ENCODE results near the gene CCDC3.
A peak's percentile ranks its signal among the peaks of the same experiment; 100 is the strongest.
"Not testable (repeated sequence)": the region's sequence is repeated elsewhere in the genome, so short reads cannot be mapped to it uniquely, and the experiment has no call there.

Gene CCDC3

GRCh38 chr10:13003759-13004158 lies 2.2 kb upstream of the CCDC3 start:
- DNase-seq = peak; percentile 59
- in situ Hi-C loops (cut with MboI; ENCODE audit: low pct_unique_long_range_greater_than_20kb, low sequenced_read_pairs) = no loop called here

- no peak for DNase-seq
- in situ Hi-C loops (cut with MboI; ENCODE audit: low pct_unique_long_range_greater_than_20kb, low sequenced_read_pairs) = no loop called here
These were observed 1.5 kb upstream of the CCDC3 start for GRCh38 chr10:13003004-13003403.

- DNase-seq = no peak
- in situ Hi-C loops (cut with MboI; ENCODE audit: low pct_unique_long_range_greater_than_20kb, low sequenced_read_pairs) = no loop called here
These were observed 337 bp upstream of the CCDC3 start for GRCh38 chr10:13001887-13002212.

GRCh38 chr10:13000431-13000830 lies 1.1 kb downstream of the CCDC3 start:
- in situ Hi-C loops (cut with MboI; ENCODE audit: low pct_unique_long_range_greater_than_20kb, low sequenced_read_pairs) = no loop called here
- no peak for DNase-seq

- in situ Hi-C loops (cut with MboI; ENCODE audit: low pct_unique_long_range_greater_than_20kb, low sequenced_read_pairs) = no loop called here
- DNase-seq = no peak
These were observed 1.7 kb downstream of the CCDC3 start for GRCh38 chr10:12999849-13000248.

GRCh38 chr10:12995425-12995861 lies 6.1 kb downstream of the CCDC3 start:
- no peak for DNase-seq
- in situ Hi-C loops (cut with MboI; ENCODE audit: low pct_unique_long_range_greater_than_20kb, low sequenced_read_pairs) = no loop called here

- DNase-seq = no peak
- in situ Hi-C loops (cut with MboI; ENCODE audit: low pct_unique_long_range_greater_than_20kb, low sequenced_read_pairs) = no loop called here
These were observed 7.9 kb downstream of the CCDC3 start for GRCh38 chr10:12993595-12993994.

- no peak for DNase-seq
- in situ Hi-C loops (cut with MboI; ENCODE audit: low pct_unique_long_range_greater_than_20kb, low sequenced_read_pairs) = no loop called here
These were observed 16.2 kb downstream of the CCDC3 start for GRCh38 chr10:12985347-12985746.

- no peak for DNase-seq
- in situ Hi-C loops (cut with MboI; ENCODE audit: low pct_unique_long_range_greater_than_20kb, low sequenced_read_pairs) = no loop called here
These were observed 17.3 kb downstream of the CCDC3 start for GRCh38 chr10:12984165-12984747.

- DNase-seq; in situ Hi-C loops (cut with MboI; ENCODE audit: low pct_unique_long_range_greater_than_20kb, low sequenced_read_pairs): not testable (repeated sequence)
These were observed 17.9 kb downstream of the CCDC3 start for GRCh38 chr10:12983568-12983967.

- DNase-seq = no peak
- in situ Hi-C loops (cut with MboI; ENCODE audit: low pct_unique_long_range_greater_than_20kb, low sequenced_read_pairs) = no loop called here
These were observed 19.9 kb downstream of the CCDC3 start for GRCh38 chr10:12981570-12981969.

- no peak for DNase-seq
- in situ Hi-C loops (cut with MboI; ENCODE audit: low pct_unique_long_range_greater_than_20kb, low sequenced_read_pairs) = no loop called here
These were observed 20.7 kb downstream of the CCDC3 start for GRCh38 chr10:12980713-12981306.

GRCh38 chr10:12980102-12980661 lies 21.3 kb downstream of the CCDC3 start:
- in situ Hi-C loops (cut with MboI; ENCODE audit: low pct_unique_long_range_greater_than_20kb, low sequenced_read_pairs) = no loop called here
- peak; percentile 46 for DNase-seq

GRCh38 chr10:12978891-12979290 lies 22.6 kb downstream of the CCDC3 start:
- no peak for DNase-seq
- in situ Hi-C loops (cut with MboI; ENCODE audit: low pct_unique_long_range_greater_than_20kb, low sequenced_read_pairs) = no loop called here

GRCh38 chr10:12975906-12976305 lies 25.6 kb downstream of the CCDC3 start:
- in situ Hi-C loops (cut with MboI; ENCODE audit: low pct_unique_long_range_greater_than_20kb, low sequenced_read_pairs) = no loop called here

GRCh38 chr10:12975266-12975665 lies 26.2 kb downstream of the CCDC3 start:
- in situ Hi-C loops (cut with MboI; ENCODE audit: low pct_unique_long_range_greater_than_20kb, low sequenced_read_pairs) = no loop called here
- peak; percentile 16 for DNase-seq

More at GRCh38 chr10:12975906-12976305, 25.6 kb downstream of the CCDC3 start:
- no peak for DNase-seq

- no peak for DNase-seq
These were observed 26.9 kb downstream of the CCDC3 start for GRCh38 chr10:12974491-12975199.

GRCh38 chr10:12974078-12974477 lies 27.4 kb downstream of the CCDC3 start:
- in situ Hi-C loops (cut with MboI; ENCODE audit: low pct_unique_long_range_greater_than_20kb, low sequenced_read_pairs) = no loop called here
- DNase-seq = no peak

More at GRCh38 chr10:12974491-12975199, 26.9 kb downstream of the CCDC3 start:
- in situ Hi-C loops (cut with MboI; ENCODE audit: low pct_unique_long_range_greater_than_20kb, low sequenced_read_pairs) = no loop called here

- DNase-seq = no peak
These were observed 28.3 kb downstream of the CCDC3 start for GRCh38 chr10:12973149-12973718.

GRCh38 chr10:12972146-12972545 lies 29.4 kb downstream of the CCDC3 start:
- in situ Hi-C loops (cut with MboI; ENCODE audit: low pct_unique_long_range_greater_than_20kb, low sequenced_read_pairs) = no loop called here
- no peak for DNase-seq

More at GRCh38 chr10:12973149-12973718, 28.3 kb downstream of the CCDC3 start:
- in situ Hi-C loops (cut with MboI; ENCODE audit: low pct_unique_long_range_greater_than_20kb, low sequenced_read_pairs) = no loop called here

Measured in KBM-7 (cell line).